HCEC 1CT (cell line): ENCODE results near the gene EXOSC10.
"Not testable (repeated sequence)": the region's sequence is repeated elsewhere in the genome, so short reads cannot be mapped to it uniquely, and the experiment has no call there.

ENCODE experiments used
- DNase-seq: peaks from one replicate; pipeline ENCODE4 v3.0.0-alpha.2; 2017

Gene EXOSC10

GRCh38 chr1:11042995-11043874, 56.4 kb downstream of the EXOSC10 start:
- no peak for DNase-seq

- no peak for DNase-seq
These were observed 57.6 kb downstream of the EXOSC10 start for GRCh38 chr1:11042065-11042464.

- no peak for DNase-seq
These were observed 58.6 kb downstream of the EXOSC10 start for GRCh38 chr1:11041048-11041447.

GRCh38 chr1:11040105-11040429, 59.6 kb downstream of the EXOSC10 start:
- DNase-seq, result not testable (repeated sequence)

GRCh38 chr1:11039351-11040104, 60.1 kb downstream of the EXOSC10 start:
- DNase-seq, result no peak

GRCh38 chr1:11037740-11038182, 61.9 kb downstream of the EXOSC10 start:
- DNase-seq, result peak; percentile 72

GRCh38 chr1:11037019-11037739, 62.5 kb downstream of the EXOSC10 start:
- DNase-seq, result not testable (repeated sequence)

GRCh38 chr1:11031624-11032262, 67.9 kb downstream of the EXOSC10 start:
- no peak for DNase-seq

GRCh38 chr1:11030865-11031264, 68.8 kb downstream of the EXOSC10 start:
- DNase-seq, result no peak

- DNase-seq, result no peak
These were observed 71.7 kb downstream of the EXOSC10 start for GRCh38 chr1:11028018-11028417.

GRCh38 chr1:11027316-11027715, 72.4 kb downstream of the EXOSC10 start:
- no peak for DNase-seq

- DNase-seq, result no peak
These were observed 72.8 kb downstream of the EXOSC10 start for GRCh38 chr1:11026903-11027302.

- DNase-seq, result no peak
These were observed 73.6 kb downstream of the EXOSC10 start for GRCh38 chr1:11026052-11026451.

- DNase-seq, result no peak
These were observed 74.1 kb downstream of the EXOSC10 start for GRCh38 chr1:11025618-11026017.

GRCh38 chr1:11024874-11025203, 74.8 kb downstream of the EXOSC10 start:
- DNase-seq, result no peak

GRCh38 chr1:11024154-11024873, 75.4 kb downstream of the EXOSC10 start:
- DNase-seq, result no peak

GRCh38 chr1:11023201-11023600, 76.5 kb downstream of the EXOSC10 start:
- no peak for DNase-seq

- no peak for DNase-seq
These were observed 79.7 kb downstream of the EXOSC10 start for GRCh38 chr1:11019971-11020370.

GRCh38 chr1:11019358-11019757, 80.3 kb downstream of the EXOSC10 start:
- DNase-seq, result not testable (repeated sequence)
